ES-I3 (cell line): ENCODE data around the gene SHPK.
"Not testable (repeated sequence)": the region's sequence is repeated elsewhere in the genome, so short reads cannot be mapped to it uniquely, and the experiment has no call there.

ENCODE experiments used
- H3K36me3 ChIP-seq: 2 replicates; pipeline ENCODE4 v1.6.1; 2013; ENCODE audit warnings: mild to moderate bottlenecking, low read length, control low read depth, moderate library complexity; ENCODE audit not compliant: insufficient read depth
- H3K4me1 ChIP-seq: 2 replicates; pipeline ENCODE4 v1.6.1; 2013; ENCODE audit warnings: mild to moderate bottlenecking, control low read depth, low read length; ENCODE audit not compliant: insufficient read depth
- H3K9ac ChIP-seq: 2 replicates; pipeline ENCODE4 v1.6.1; 2013; ENCODE audit warnings: low read depth, mild to moderate bottlenecking, low read length, moderate library complexity
- H3K9me3 ChIP-seq: 2 replicates; pipeline ENCODE4 v1.6.1; 2013; ENCODE audit warnings: mild to moderate bottlenecking, low read length, moderate library complexity; ENCODE audit not compliant: control insufficient read depth, insufficient read depth

The SHPK gene

GRCh38 chr17:3596804-3597464 is 39.1 kb downstream of the SHPK start:
- Histone ChIP-seq H3K9ac (no peak overlapping the region), H3K36me3 (peaks cover 3% of the 10 kb centered on the region; the same call in 1 of the 2 replicates), H3K9me3 (no peaks in the 10 kb centered on the region), H3K4me1 (no peaks in the 10 kb centered on the region; the same call in 1 of the 2 replicates)

GRCh38 chr17:3594976-3595375 is 41.1 kb downstream of the SHPK start:
- H3K36me3 ChIP-seq: no peaks in the 10 kb centered on the region

GRCh38 chr17:3594051-3594800 is 41.8 kb downstream of the SHPK start:
- Histone ChIP-seq H3K36me3 (no peaks in the 10 kb centered on the region; the same call in 1 of the 2 replicates), H3K9me3 (no peaks in the 10 kb centered on the region), H3K4me1 (no peaks in the 10 kb centered on the region; the same call in 1 of the 2 replicates), H3K9ac (no peak overlapping the region)

More at GRCh38 chr17:3594976-3595375, 41.1 kb downstream of the SHPK start:
- H3K4me1 ChIP-seq: no peaks in the 10 kb centered on the region; the same call in 1 of the 2 replicates
- H3K9me3 ChIP-seq: no peaks in the 10 kb centered on the region
- no peak overlapping the region for H3K9ac ChIP-seq

GRCh38 chr17:3593384-3593783 is 42.7 kb downstream of the SHPK start:
- H3K9ac ChIP-seq: no peak overlapping the region
- no peaks in the 10 kb centered on the region; the same call in 1 of the 2 replicates for H3K36me3 ChIP-seq
- no peaks in the 10 kb centered on the region for H3K9me3 ChIP-seq

GRCh38 chr17:3592216-3592860 is 43.7 kb downstream of the SHPK start:
- Histone ChIP-seq H3K9ac (no peak overlapping the region), H3K36me3 (no peaks in the 10 kb centered on the region; the same call in 1 of the 2 replicates), H3K4me1 (no peaks in the 10 kb centered on the region; the same call in 1 of the 2 replicates), H3K9me3 (no peaks in the 10 kb centered on the region)

More at GRCh38 chr17:3593384-3593783, 42.7 kb downstream of the SHPK start:
- no peaks in the 10 kb centered on the region; the same call in 1 of the 2 replicates for H3K4me1 ChIP-seq

GRCh38 chr17:3590768-3591167 is 45.3 kb downstream of the SHPK start:
- Histone ChIP-seq H3K9me3 (no peaks in the 10 kb centered on the region), H3K4me1 (no peaks in the 10 kb centered on the region; the same call in 1 of the 2 replicates), H3K36me3 (no peaks in the 10 kb centered on the region; the same call in 1 of the 2 replicates), H3K9ac (no peak overlapping the region)

GRCh38 chr17:3590231-3590630 is 45.8 kb downstream of the SHPK start:
- Histone ChIP-seq H3K9ac (no peak overlapping the region), H3K9me3 (no peaks in the 10 kb centered on the region), H3K36me3 (no peaks in the 10 kb centered on the region; the same call in none of the 2 replicates)

GRCh38 chr17:3589784-3590183 is 46.3 kb downstream of the SHPK start:
- no peaks in the 10 kb centered on the region; the same call in none of the 2 replicates for H3K36me3 ChIP-seq
- H3K4me1 ChIP-seq: no peaks in the 10 kb centered on the region; the same call in 1 of the 2 replicates
- H3K9me3 ChIP-seq: no peaks in the 10 kb centered on the region
- H3K9ac ChIP-seq: no peak overlapping the region

More at GRCh38 chr17:3590231-3590630, 45.8 kb downstream of the SHPK start:
- no peaks in the 10 kb centered on the region; the same call in 1 of the 2 replicates for H3K4me1 ChIP-seq

- Histone ChIP-seq H3K9me3 (no peaks in the 10 kb centered on the region), H3K36me3 (peaks cover 5% of the 10 kb centered on the region), H3K4me1 (no peaks in the 10 kb centered on the region), H3K9ac (no peak overlapping the region)
Measured at GRCh38 chr17:3585826-3586225, 50.2 kb downstream of the SHPK start.

GRCh38 chr17:3583456-3583855 is 52.6 kb downstream of the SHPK start:
- H3K36me3 ChIP-seq: peaks cover 5% of the 10 kb centered on the region
- no peaks in the 10 kb centered on the region for H3K9me3 ChIP-seq
- no peaks in the 10 kb centered on the region for H3K4me1 ChIP-seq
- H3K9ac ChIP-seq: no peak overlapping the region

GRCh38 chr17:3582915-3583314 is 53.1 kb downstream of the SHPK start:
- Histone ChIP-seq H3K9me3 (no peaks in the 10 kb centered on the region), H3K36me3 (peaks cover 5% of the 10 kb centered on the region), H3K4me1 (no peaks in the 10 kb centered on the region), H3K9ac (no peak overlapping the region)

GRCh38 chr17:3578667-3579066 is 57.4 kb downstream of the SHPK start:
- H3K9me3 ChIP-seq, H3K4me1 ChIP-seq, H3K36me3 ChIP-seq, H3K9ac ChIP-seq: not testable (repeated sequence)

GRCh38 chr17:3576970-3577369 is 59.1 kb downstream of the SHPK start:
- Histone ChIP-seq H3K9me3 (no peaks in the 10 kb centered on the region), H3K36me3 (no peaks in the 10 kb centered on the region), H3K4me1 (no peaks in the 10 kb centered on the region), H3K9ac (no peak overlapping the region)

GRCh38 chr17:3575511-3575910 is 60.5 kb downstream of the SHPK start:
- no peaks in the 10 kb centered on the region for H3K9me3 ChIP-seq
- no peak overlapping the region for H3K9ac ChIP-seq
- no peaks in the 10 kb centered on the region for H3K4me1 ChIP-seq
- no peaks in the 10 kb centered on the region for H3K36me3 ChIP-seq
